Measurements from ENCODE around the gene PACRG.

Gene PACRG

GRCh38 chr6:163289447-163289846 is 561.7 kb downstream of the PACRG start:
- DNase-seq (ENCODE audit: insufficient read length, low spot score) (no peak), FAIRE-seq (no peak)
- no peak for TF ChIP-seq POLR2A (IDR thresholded peaks at IDR 0.05; ENCODE audit: low read depth, low read length)

- TF ChIP-seq POLR2A (IDR thresholded peaks at IDR 0.05; ENCODE audit: low read depth, low read length) = no peak
- DNase-seq (ENCODE audit: insufficient read length, low spot score) (no peak), FAIRE-seq (no peak)
These were observed 562.9 kb downstream of the PACRG start for GRCh38 chr6:163290545-163291274.

DNA sequence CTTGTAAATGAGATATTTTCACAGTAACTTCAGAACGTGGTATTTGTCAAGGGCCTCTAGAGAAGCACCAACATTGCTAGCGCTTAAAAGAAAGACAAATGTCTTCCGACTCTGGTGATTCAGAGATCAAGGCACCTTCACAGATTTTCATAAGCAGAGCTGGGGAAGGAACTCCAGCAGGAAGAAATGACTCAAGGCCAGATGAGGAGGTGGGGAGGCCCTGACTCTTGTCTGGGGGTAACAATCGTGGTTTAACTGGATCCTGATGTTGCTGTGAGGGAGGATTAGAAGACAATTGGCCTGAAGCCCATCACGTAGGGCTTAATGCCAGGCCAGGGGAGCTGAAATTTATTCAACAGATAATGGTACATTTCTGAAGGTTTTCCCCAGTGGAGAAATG is 563.8 kb downstream of the PACRG start:
- DNase-seq (ENCODE audit: insufficient read length, low spot score) (no peak), FAIRE-seq (no peak)
- no peak for TF ChIP-seq POLR2A (IDR thresholded peaks at IDR 0.05; ENCODE audit: low read depth, low read length)

GRCh38 chr6:163293286-163293685 is 565.5 kb downstream of the PACRG start:
- no peak for FAIRE-seq
- TF ChIP-seq POLR2A (IDR thresholded peaks at IDR 0.05; ENCODE audit: low read depth, low read length) = no peak
- no peak for DNase-seq (ENCODE audit: insufficient read length, low spot score)

- DNase-seq (ENCODE audit: insufficient read length, low spot score) (no peak), FAIRE-seq (no peak)
- no peak for TF ChIP-seq POLR2A (IDR thresholded peaks at IDR 0.05; ENCODE audit: low read depth, low read length)
These were observed 567.0 kb downstream of the PACRG start for GRCh38 chr6:163294734-163295133.

DNA sequence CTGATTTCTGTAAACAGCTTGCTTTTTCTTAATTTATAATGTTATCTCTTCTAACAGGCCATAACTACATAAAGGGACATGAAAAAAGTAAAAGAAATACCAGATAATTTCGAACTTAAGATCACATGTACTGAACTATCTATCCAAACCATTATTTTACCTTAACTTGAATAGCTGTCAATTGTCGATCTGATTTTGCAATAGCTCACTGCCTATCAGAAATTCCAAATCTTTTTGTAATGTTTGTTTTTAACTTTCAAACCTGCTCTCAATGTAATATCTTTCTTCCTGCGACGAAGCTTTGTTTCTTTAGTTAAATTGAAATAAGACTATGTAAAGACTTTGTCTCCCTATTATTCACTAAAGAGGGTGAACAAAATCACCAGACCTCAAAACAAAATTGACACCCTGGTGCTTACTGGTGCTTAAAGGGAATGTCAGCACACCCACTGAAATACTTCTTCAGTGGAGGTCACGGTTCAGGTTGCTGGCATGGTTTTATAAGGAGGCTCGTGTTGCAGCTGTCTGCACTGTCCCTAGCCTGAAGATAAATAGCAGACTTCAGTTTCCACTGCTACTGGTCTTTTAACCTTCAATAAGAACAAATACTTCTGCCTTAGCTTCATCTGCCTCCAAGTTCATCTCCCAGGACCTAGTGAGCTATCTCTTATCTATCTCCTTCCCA is 569.2 kb downstream of the PACRG start:
- DNase-seq (ENCODE audit: insufficient read length, low spot score) = no peak
- FAIRE-seq = no peak
- TF ChIP-seq POLR2A (IDR thresholded peaks at IDR 0.05; ENCODE audit: low read depth, low read length) = no peak

DNA sequence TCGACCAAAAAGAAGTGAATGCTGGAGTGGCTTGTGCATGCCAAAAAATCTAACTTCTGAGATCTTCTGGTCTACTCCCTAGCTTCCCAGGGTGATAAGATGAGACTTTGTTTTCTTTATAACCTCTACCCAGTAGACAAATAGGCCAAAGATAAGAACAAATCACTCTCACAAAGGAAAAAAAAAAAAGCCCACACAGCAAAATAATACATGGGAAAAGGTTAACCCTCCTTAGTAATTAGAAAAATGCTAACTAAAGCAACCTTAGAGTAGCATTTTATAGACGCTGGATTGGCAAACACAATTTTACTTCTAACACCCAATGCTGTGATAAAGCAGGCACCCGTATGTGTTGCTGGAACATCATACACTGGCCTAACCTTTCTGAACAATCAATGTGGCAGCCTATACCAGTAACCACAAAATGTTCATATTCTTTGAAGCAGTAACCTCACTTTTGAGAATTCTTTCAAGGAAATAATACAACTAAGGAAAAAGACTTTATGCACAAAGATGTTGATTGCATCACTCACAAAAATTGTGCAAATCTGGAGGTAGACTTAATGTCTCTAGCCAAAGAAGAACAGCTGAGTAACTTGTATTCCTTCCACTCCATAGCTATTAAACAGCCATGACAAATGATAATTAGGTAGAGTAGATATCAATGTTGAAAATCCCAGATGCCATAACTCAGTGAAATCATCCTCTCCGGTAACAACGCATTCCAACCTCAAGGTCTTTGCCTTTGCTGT is 570.5 kb downstream of the PACRG start:
- TF ChIP-seq POLR2A (IDR thresholded peaks at IDR 0.05; ENCODE audit: low read depth, low read length) = no peak
- FAIRE-seq = no peak
- DNase-seq (ENCODE audit: insufficient read length, low spot score) = no peak

GRCh38 chr6:163300838-163301237 is 573.1 kb downstream of the PACRG start:
- FAIRE-seq (no peak), DNase-seq (ENCODE audit: insufficient read length, low spot score) (no peak)
- TF ChIP-seq POLR2A (IDR thresholded peaks at IDR 0.05; ENCODE audit: low read depth, low read length) = no peak

- TF ChIP-seq POLR2A (IDR thresholded peaks at IDR 0.05; ENCODE audit: low read depth, low read length) = no peak
- FAIRE-seq (no peak), DNase-seq (ENCODE audit: insufficient read length, low spot score) (no peak)
These were observed 574.2 kb downstream of the PACRG start for GRCh38 chr6:163301726-163302635.

GRCh38 chr6:163302747-163303146 is 575.0 kb downstream of the PACRG start:
- FAIRE-seq = no peak
- no peak for TF ChIP-seq POLR2A (IDR thresholded peaks at IDR 0.05; ENCODE audit: low read depth, low read length)
- DNase-seq (ENCODE audit: insufficient read length, low spot score) = no peak

- DNase-seq (ENCODE audit: insufficient read length, low spot score) = no peak
- FAIRE-seq = no peak
- no peak for TF ChIP-seq POLR2A (IDR thresholded peaks at IDR 0.05; ENCODE audit: low read depth, low read length)
These were observed 578.2 kb downstream of the PACRG start for GRCh38 chr6:163306000-163306399.

- TF ChIP-seq POLR2A (IDR thresholded peaks at IDR 0.05; ENCODE audit: low read depth, low read length) = no peak
- FAIRE-seq = no peak
These were observed 581.1 kb downstream of the PACRG start for GRCh38 chr6:163308629-163309440.

More at GRCh38 chr6:163308629-163309440, 581.1 kb downstream of the PACRG start:
- DNase-seq (ENCODE audit: insufficient read length, low spot score) = no peak

Data from H54 (cell line).